PC-3 (cell line): Measurements from ENCODE around the gene TEF. TPM values are rescaled to one million over a fixed set of nuclear protein-coding genes. Genes with fewer than 3 reads are reported as not detected.

ENCODE experiments used
- ATAC-seq: fragments of 200-7000 bp; cut with Tn5 transposase; 2 replicates; pipeline ENCODE4 v1.9.1; 2020; ENCODE audit warnings: mild to moderate bottlenecking, moderate library complexity
- BruUV-seq: library from RNA; stranded (reverse); fragments of 400-500 nt; replicated peaks from 2 replicates; lab custom pipeline; 2021; lab: Mats Ljungman, UMichigan
- CTCF ChIA-PET: fragments of 300-600 bp; sonication (Branson Sonifier 250); formaldehyde crosslinking; loops from one replicate; lab custom pipeline; 2022; ENCODE audit warnings: antibody characterized with exemption; lab: Charles Lee
- POLR2A ChIA-PET: fragments of 300-600 bp; sonication (Branson Sonifier 250); formaldehyde crosslinking; loops from one replicate; lab custom pipeline; 2022; ENCODE audit warnings: antibody characterized with exemption; ENCODE audit not compliant: unreplicated experiment; lab: Charles Lee
- DNase-seq: peaks from one replicate; pipeline ENCODE4 v3.0.0-alpha.2; 2015
- H2AFZ ChIP-seq: fragments of 300-600 bp; sonication (generic); 2 replicates; pipeline ENCODE4 v1.6.0; 2016; ENCODE audit warnings: antibody characterized with exemption, low read length
- H3F3A ChIP-seq: fragments of 300-600 bp; sonication (generic); one replicate; pipeline ENCODE4 v1.6.0; 2017; ENCODE audit warnings: antibody characterized with exemption, low read length, control low read depth, mild to moderate bottlenecking; ENCODE audit not compliant: unreplicated experiment
- H3K27ac ChIP-seq: fragments of 300-600 bp; sonication (generic); 2 replicates; pipeline ENCODE4 v1.5.1; 2016; ENCODE audit warnings: mild to moderate bottlenecking, low read length
- H3K27me3 ChIP-seq: fragments of 300-600 bp; sonication (generic); 2 replicates; pipeline ENCODE4 v1.6.1; 2016; ENCODE audit warnings: low read length, mixed read lengths
- H3K36me3 ChIP-seq: fragments of 300-600 bp; sonication (generic); 2 replicates; pipeline ENCODE4 v1.6.1; 2016; ENCODE audit warnings: low read depth, mixed run types, low read length, mixed read lengths
- H3K4me1 ChIP-seq: fragments of 300-600 bp; sonication (generic); 2 replicates; pipeline ENCODE4 v1.5.1; 2016; ENCODE audit warnings: low read length; ENCODE audit not compliant: insufficient read depth
- H3K4me2 ChIP-seq: fragments of 300-600 bp; sonication (generic); 2 replicates; pipeline ENCODE4 v1.6.0; 2016; ENCODE audit warnings: low read length
- H3K4me3 ChIP-seq: fragments of 300-600 bp; sonication (generic); 2 replicates; pipeline ENCODE4 v1.5.1; 2016; ENCODE audit warnings: mild to moderate bottlenecking, low read length, mixed read lengths
- H3K79me2 ChIP-seq: fragments of 300-600 bp; sonication (generic); 2 replicates; pipeline ENCODE4 v1.6.1; 2017; ENCODE audit warnings: low read length, mixed read lengths
- H3K9ac ChIP-seq: fragments of 300-600 bp; sonication (generic); 2 replicates; pipeline ENCODE4 v1.6.0; 2016; ENCODE audit warnings: mild to moderate bottlenecking, low read length
- H3K9me2 ChIP-seq: fragments of 300-600 bp; sonication (generic); replicated peaks from 2 replicates; pipeline ENCODE4 v1.6.1; 2016; ENCODE audit warnings: mixed run types, low read length, mixed read lengths
- H3K9me3 ChIP-seq: fragments of 300-600 bp; sonication (generic); 2 replicates; pipeline ENCODE4 v1.6.1; 2016; ENCODE audit warnings: low read length, mixed read lengths
- H4K20me1 ChIP-seq: fragments of 300-600 bp; sonication (generic); 2 replicates; pipeline ENCODE4 v1.6.1; 2016; ENCODE audit warnings: low read length, mixed read lengths
- CTCF ChIP-seq: fragments of 300-600 bp; sonication (generic); conservative IDR thresholded peaks from 2 replicates; pipeline ENCODE4 v1.5.1; 2017; ENCODE audit warnings: antibody characterized with exemption, low read depth, mild to moderate bottlenecking, low read length
- EZH2 ChIP-seq: fragments of 300-600 bp; sonication (generic); IDR thresholded peaks from one replicate; pipeline ENCODE4 v1.6.1; 2017; ENCODE audit warnings: antibody characterized with exemption, mild to moderate bottlenecking, low read length; ENCODE audit not compliant: unreplicated experiment
- EZH2phosphoT487 ChIP-seq: fragments of 300-600 bp; sonication (generic); IDR thresholded peaks from 2 replicates; pipeline ENCODE4 v1.6.1; 2018; ENCODE audit warnings: mild to moderate bottlenecking, antibody characterized with exemption, low read length, borderline replicate concordance
- intact Hi-C: fragments of 100-400 bp; cut with micrococcal nuclease; formaldehyde crosslinking; loops from 2 replicates; pipeline ENCODE4 v1.9.0; 2023
- total RNA-seq: library from RNA; depleted of rRNA; stranded (reverse); fragments of >200 nt; gene quantifications from 2 replicates; pipeline ENCODE4 v1.2.3, GENCODE V29; 2014

TEF gene
- total RNA-seq, 1 experiment from 2014 or later, result 4.0 TPM

GRCh38 chr22:41333806-41334205 is 47.9 kb upstream of the TEF start:
- no TSS peak for BruUV-seq
- no peak for DNase-seq
- Histone ChIP-seq H3F3A (no peaks in the 10 kb centered on the region), H3K9ac (no peak overlapping the region), H3K4me1 (no peaks in the 10 kb centered on the region), H3K9me2 (no peaks in the 10 kb centered on the region), H3K27me3 (no peaks in the 10 kb centered on the region), H3K9me3 (no peaks in the 10 kb centered on the region), H3K4me3 (no peak overlapping the region), H2AFZ (no peak overlapping the region), H3K27ac (no peak overlapping the region), H3K36me3 (no peaks in the 10 kb centered on the region; the same call in 1 of the 2 replicates), H3K4me2 (no peak overlapping the region), H3K79me2 (no peaks in the 10 kb centered on the region), H4K20me1 (no peaks in the 10 kb centered on the region)
- ChIA-PET POLR2A (no interaction called here), CTCF (no interaction called here)
- intact Hi-C loops, result no loop called here
- TF ChIP-seq EZH2 (no peak), CTCF (no peak), EZH2phosphoT487 (no peak)
- no peak for ATAC-seq

- Histone ChIP-seq H3K9me2 (no peaks in the 10 kb centered on the region), H3K9me3 (no peaks in the 10 kb centered on the region), H4K20me1 (no peaks in the 10 kb centered on the region), H2AFZ (no peak overlapping the region), H3F3A (no peaks in the 10 kb centered on the region), H3K27ac (no peak overlapping the region), H3K27me3 (no peaks in the 10 kb centered on the region), H3K36me3 (no peaks in the 10 kb centered on the region; the same call in 1 of the 2 replicates), H3K4me1 (no peaks in the 10 kb centered on the region), H3K4me3 (no peak overlapping the region), H3K4me2 (no peak overlapping the region), H3K79me2 (no peaks in the 10 kb centered on the region), H3K9ac (no peak overlapping the region)
- no peak for DNase-seq
- BruUV-seq, result no TSS peak
- ATAC-seq, result no peak
- TF ChIP-seq CTCF (no peak), EZH2phosphoT487 (no peak), EZH2 (no peak)
- intact Hi-C loops, result no loop called here
- ChIA-PET POLR2A (no interaction called here), CTCF (no interaction called here)
Observed at GRCh38 chr22:41334215-41334614, 47.5 kb upstream of the TEF start.

- intact Hi-C loops, result no loop called here
- H3F3A ChIP-seq, result no peaks in the 10 kb centered on the region
- no peak overlapping the region for H3K9ac ChIP-seq
- no peaks in the 10 kb centered on the region for H4K20me1 ChIP-seq
- no peak overlapping the region for H3K27ac ChIP-seq
- no peak for TF ChIP-seq CTCF
- TF ChIP-seq EZH2phosphoT487, result no peak
- TF ChIP-seq EZH2, result no peak
- H3K4me3 ChIP-seq, result no peak overlapping the region
- H3K4me1 ChIP-seq, result no peaks in the 10 kb centered on the region
- no TSS peak for BruUV-seq
- H3K36me3 ChIP-seq, result no peaks in the 10 kb centered on the region
- H3K9me2 ChIP-seq, result no peaks in the 10 kb centered on the region
- CTCF ChIA-PET, result no interaction called here
- DNase-seq, result no peak
- H3K9me3 ChIP-seq, result no peaks in the 10 kb centered on the region
- POLR2A ChIA-PET, result no interaction called here
- no peaks in the 10 kb centered on the region for H3K79me2 ChIP-seq
- ATAC-seq, result no peak
- H2AFZ ChIP-seq, result no peak overlapping the region
- H3K27me3 ChIP-seq, result no peaks in the 10 kb centered on the region
- no peak overlapping the region for H3K4me2 ChIP-seq
Observed at GRCh38 chr22:41334951-41335635, 46.6 kb upstream of the TEF start.
